ENCODE measurements around the gene ZNG1B.
A peak's percentile ranks its signal among the peaks of the same experiment; 100 is the strongest.
"Not testable (repeated sequence)": the region's sequence is repeated elsewhere in the genome, so short reads cannot be mapped to it uniquely, and the experiment has no call there.

ZNG1B gene
- 24.1 to 33.7 reads per million in 2 experiments for total RNA-seq

DNA sequence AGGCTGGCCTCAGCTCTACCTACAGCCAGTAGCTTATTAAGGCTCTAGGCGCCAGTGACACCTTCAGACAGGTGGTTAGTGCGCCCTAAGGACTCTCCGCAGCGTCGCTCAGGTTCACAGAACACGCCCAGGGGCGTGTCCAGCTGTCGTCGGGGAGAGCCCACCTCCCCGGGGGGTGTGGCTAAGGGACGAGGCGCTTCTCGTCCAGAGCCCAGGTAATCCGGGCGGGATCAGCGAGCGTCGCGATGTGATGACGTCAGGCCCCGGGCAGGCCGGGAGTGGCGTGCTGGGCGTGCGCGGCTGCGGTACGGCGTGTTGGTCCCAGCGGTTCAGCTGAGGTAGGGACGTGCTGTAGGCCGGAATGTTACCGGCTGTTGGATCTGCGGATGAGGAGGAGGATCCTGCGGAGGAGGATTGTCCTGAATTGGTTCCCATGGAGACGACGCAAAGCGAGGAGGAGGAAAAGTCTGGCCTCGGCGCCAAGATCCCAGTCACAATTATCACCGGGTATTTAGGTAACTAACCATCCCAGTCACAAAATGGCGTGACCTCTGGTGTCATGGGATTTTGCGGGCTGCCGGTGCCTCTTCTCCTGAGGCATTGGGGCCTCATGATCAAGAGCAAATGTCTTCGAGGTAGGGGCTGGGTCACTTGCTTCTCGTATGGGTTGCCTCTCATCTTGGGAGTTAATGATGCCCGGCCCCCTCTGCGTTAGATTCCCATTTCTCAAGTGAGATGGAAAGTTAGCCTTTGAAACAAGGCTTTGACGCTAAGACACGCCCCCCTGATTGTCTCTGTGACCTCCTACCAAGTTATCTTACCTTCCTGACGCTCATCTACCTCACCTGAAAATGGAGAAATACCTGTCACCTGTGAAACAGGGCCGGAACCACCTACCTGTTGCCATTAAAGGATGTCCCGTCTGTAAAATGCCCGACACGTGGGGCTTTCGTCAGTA, at the start of gene ZNG1B:
TSS of gene ZNG1B (plus strand) at position 184 of the 958 bp plus-strand sequence. CDS start at position 362, 178 bp downstream.
- DNase-seq (ENCODE audit: low read depth), result peak; percentile 75

DNA sequence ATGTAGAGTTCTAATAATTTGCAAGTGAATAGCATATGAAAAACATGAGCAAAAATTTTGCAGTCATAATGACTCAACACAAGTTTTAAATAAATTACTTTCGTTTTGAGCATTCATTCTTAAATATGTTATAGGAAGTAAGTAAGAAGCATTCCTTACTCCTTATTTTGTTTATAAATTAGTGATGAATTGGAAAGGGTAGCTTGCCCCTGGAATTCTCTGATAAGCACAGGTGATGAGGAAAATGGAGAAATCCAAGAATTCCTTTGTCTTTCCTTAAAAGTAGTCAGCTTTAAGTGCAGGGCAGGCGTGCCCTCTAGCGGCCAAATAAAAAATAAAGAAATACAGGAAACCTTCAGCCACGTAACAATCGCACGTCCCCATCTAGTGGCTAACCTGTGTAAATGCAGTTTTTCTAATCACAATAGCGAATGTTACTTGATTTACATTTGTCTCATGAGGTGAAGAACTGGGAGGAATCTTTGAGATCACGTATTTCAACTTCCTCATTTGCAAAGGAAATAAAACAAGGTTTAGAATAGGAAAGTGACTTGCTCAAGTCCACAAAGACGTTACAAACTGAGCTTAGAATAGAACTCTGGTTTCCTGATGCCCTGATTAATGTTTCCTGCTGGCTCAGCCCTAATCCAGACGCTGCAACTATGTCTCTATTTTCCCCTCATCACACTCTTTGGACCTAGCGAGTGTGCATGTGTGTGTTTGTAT, 47.2 kb upstream of the ZNG1B start:
- DNase-seq (ENCODE audit: low read depth), result peak; percentile 43

GRCh38 chr2:113391073-113391472, 46.4 kb upstream of the ZNG1B start:
- DNase-seq (ENCODE audit: low read depth), result no peak

DNA sequence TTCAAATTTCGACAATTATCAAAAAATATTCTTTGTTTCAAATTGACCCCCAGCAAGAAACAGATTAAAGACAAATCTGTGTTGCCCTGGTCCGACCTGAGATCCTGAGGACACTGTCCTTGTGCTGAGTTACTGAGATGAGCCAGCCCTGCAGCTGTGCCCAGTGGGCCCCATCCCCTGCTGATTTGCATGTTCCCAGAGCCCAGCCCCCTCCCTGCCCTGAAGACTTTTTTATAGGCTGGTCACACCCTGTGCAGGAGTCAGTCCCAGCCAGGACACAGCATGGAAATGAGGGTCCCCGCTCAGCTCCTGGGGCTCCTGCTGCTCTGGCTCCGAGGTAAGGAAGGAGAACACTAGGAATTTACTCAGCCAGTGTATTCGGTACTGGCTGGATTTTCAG, 31.4 kb upstream of the ZNG1B start:
- no peak for DNase-seq (ENCODE audit: low read depth)

DNA sequence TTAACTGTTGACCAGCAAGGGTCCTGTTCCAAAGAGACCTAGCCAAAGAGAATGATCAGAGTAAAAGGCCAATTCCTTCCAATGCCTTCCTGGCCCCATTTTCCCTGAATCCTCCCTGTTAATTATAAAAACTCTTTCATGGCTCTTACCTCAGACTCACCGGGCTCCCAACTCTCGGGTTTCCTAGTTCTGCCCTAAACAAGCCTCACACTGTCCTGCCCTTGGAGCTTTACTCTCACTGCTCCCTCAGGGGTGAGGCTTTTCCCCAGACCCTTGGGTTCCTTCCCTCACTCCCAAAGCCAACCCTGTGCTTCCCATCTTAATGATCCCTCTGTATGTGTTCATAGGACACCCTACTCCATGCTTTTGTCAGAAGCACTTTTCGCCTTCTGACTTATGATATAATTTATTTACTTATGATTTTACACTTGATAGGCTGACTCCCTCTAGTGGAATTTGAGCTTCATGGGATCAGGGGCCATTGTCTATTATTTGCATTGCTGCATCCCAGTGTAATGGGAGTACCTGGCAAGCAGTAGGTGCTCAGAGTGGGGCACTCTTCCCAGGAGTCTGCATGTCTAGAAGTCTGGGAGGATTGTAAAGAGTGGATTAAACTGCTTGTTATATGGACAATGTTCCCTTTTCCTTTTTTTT, 29.9 kb upstream of the ZNG1B start:
- no peak for DNase-seq (ENCODE audit: low read depth)

DNA sequence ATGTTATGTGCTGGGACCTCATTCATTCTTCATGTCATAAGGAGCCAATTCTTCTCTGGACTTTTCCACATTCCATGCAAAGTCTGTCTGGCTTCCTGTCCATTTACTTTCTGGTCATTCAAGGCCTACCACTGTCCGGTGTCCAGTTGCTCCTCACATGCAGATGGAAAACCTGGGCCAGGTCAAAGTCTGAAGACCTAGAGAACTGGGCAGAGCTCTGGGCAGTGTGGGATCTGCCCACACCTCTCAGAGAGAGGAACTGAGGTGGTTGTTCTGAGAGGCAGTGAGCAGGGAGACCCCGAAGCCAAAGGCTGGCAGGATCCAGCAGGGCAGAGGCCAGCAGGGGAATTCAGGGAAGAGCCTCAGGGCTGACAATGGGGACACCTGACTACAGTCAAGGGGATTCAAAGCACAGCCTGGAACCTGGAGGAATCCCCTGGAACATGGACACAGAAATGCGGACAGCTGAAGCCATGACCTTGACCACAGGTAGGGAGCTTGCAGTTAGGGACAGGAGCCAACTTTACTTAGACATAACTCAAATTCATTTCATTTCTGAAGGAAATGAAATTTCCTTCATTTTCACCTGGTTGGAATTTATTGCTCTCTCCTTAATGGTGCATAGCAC, 25.7 kb upstream of the ZNG1B start:
- not testable (repeated sequence) for DNase-seq (ENCODE audit: low read depth)

DNA sequence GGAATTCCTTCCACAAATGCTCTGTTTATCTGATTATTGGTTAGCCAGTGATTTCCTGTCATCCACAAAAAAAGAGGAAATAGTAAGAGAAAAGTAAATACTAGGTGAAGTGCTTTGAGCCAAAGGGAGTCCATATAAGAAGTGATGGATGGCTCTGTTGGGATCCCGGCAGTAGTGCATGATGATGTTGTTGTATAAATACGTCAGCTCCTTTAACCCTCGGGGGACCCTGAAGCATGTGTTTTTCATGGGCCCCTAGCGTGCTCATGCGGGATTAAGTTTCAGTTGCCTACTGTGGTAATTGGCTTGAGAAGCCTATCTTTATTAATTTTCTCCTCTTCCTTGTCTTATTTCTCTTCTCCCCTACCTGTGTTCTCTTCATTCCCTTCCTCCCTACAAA, 24.7 kb upstream of the ZNG1B start:
- DNase-seq (ENCODE audit: low read depth), result not testable (repeated sequence)

DNA sequence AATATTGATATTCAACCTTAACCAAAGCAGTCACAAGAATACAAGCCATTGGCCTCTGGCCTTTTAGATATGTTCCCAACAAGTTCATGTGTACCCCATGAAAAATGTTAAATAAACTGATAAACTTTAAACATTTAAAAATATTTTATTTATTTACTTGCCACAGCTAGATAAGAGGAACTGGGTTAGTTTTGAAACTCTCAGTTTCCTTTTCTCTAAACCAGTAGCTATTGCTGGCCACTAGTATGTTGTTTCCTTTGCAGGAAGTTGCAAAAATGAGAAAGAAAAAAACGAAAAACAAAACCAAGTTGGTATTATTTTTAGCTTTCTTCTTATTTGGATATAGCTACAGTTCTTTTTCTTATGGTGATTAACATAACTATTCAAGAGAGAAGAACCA, 5.7 kb upstream of the ZNG1B start:
- DNase-seq (ENCODE audit: low read depth), result not testable (repeated sequence)

GRCh38 chr2:113433468-113433867, 4.0 kb upstream of the ZNG1B start:
- not testable (repeated sequence) for DNase-seq (ENCODE audit: low read depth)

DNA sequence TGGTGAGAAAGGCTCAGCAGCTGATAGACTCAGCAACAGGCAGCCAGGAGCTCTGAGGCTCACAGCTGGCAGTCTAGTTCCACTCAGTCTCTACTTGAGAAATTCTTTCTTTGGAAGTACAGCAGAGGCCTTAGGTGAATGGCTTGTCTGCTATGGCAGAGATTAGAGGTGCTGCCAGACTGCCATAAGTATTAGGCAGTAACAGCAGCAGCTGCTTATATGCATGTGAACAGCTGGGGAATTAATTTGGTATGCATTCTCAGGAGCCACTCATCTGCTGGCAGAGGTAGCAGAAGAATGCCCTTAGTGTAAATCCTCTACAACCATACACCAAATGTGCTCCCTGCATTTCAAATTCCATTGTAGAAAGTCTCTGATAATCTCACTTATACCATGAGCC, 28.3 kb downstream of the ZNG1B start:
- DNase-seq (ENCODE audit: low read depth), result not testable (repeated sequence)

GRCh38 chr2:113476688-113477368, 39.3 kb downstream of the ZNG1B start:
- not testable (repeated sequence) for DNase-seq (ENCODE audit: low read depth)

DNA sequence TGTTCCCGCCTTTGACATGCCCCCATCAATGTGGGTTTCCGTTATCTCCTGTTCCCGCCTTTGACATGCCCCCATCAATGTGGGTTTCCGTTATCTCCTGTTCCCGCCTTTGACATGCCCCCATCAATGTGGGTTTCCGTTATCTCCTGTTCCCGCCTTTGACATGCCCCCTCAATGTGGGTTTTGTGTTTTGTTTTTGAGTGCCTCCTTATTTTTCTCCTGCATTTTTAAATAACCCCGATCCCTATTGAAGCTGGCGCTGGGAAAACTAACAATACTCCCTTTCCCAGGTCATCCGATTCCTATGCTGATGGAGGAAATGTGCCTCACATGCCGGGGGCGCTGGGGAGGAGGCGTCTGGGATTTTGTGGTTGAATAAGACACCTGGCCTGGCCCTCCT, 59.0 kb downstream of the ZNG1B start:
- not testable (repeated sequence) for DNase-seq (ENCODE audit: low read depth)

DNA sequence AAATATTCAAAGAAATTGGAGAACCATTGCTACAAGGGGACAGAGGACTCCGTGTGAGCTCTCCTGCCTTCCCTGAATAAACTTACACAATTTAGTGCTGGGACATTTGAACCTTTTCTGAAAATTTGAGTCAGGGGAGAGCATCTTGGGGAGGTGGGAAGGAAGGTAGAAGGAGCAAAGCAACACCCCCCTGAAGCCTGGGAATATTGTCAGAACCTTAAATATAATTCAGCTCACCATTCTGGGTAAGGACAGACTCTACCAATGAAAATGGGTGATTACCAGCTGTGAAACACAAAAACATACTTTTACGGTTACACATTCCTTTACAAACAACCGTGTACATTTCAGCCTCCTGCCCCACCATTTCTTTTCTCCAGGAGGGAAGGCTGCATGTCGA, 60.9 kb downstream of the ZNG1B start, which contains the start of gene FOXD4L1:
TSS of gene FOXD4L1 (plus strand) at position 301 of the 400 bp plus-strand sequence. CDS start 592 bp downstream, outside the sequence.
- DNase-seq (ENCODE audit: low read depth), result not testable (repeated sequence)

- not testable (repeated sequence) for DNase-seq (ENCODE audit: low read depth)
Measured at GRCh38 chr2:113499019-113499885, 61.8 kb downstream of the ZNG1B start.

- DNase-seq (ENCODE audit: low read depth), result not testable (repeated sequence)
Measured at GRCh38 chr2:113499886-113500722, 62.6 kb downstream of the ZNG1B start.

- DNase-seq (ENCODE audit: low read depth), result peak; percentile 61
Measured at GRCh38 chr2:113500723-113501038, 63.2 kb downstream of the ZNG1B start.

DNA sequence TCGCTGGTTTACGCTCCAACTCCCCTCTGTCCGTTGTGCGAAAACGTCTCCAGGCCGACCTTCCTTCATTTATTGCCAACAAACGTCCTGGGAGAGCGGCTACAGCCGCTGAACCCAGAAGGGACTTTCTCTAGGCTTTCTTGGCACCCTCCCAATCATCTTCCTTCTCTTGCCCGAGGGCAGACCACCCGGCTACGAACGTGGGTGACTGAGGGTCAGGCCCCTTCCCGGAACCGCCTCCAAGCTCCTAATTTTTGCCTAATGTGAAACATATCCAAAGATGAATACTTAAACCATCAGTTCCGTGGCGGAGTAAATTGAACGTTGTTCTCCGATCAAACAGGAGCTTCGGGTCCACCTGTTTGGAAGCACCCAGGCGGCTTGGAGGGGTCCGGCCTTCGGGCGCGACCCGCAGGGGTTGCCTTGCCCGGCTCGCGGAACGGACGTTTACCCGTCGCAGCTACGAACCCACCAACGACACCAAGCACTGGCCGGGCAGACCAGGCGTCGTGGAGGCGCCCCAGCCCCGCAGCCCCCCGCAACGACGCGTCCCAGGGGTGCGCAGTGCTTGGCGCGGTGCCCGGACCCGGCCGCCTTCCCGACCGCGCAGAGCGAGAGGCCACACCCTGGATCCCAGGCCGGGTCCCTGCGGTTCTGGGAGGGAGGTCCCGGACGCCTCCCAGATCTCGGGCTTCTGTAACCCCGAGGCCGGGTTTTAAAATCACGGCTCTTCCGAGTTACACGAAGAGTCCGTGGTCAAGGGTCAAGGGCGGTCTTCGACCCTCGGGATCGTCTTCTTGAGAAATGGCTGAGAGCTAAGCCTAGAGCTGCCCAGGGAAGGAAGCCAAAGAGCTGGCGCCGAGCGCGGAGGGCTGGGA, 65.0 kb downstream of the ZNG1B start:
- DNase-seq (ENCODE audit: low read depth), result not testable (repeated sequence)

Data from T follicular helper cell (primary cell).